DOHH2 (cell line): ENCODE measurements around the gene SCYL3.

Experiments used
- EZH2phosphoT487 ChIP-seq: fragments of 200-600 bp; sonication (generic); IDR thresholded peaks from 2 replicates; pipeline ENCODE4 v1.6.1; 2017; ENCODE audit warnings: borderline replicate concordance, mild to moderate bottlenecking, antibody characterized with exemption, low read length, moderate library complexity, mixed read lengths
- TF ChIP-seq, protein P1 (sequence below): fragments of 200-600 bp; sonication (generic); IDR thresholded peaks from one replicate; pipeline ENCODE4 v1.5.1; 2014; ENCODE audit warnings: antibody characterized with exemption, mild to moderate bottlenecking, low read depth, low read length; ENCODE audit not compliant: poor library complexity, severe bottlenecking

DNA sequence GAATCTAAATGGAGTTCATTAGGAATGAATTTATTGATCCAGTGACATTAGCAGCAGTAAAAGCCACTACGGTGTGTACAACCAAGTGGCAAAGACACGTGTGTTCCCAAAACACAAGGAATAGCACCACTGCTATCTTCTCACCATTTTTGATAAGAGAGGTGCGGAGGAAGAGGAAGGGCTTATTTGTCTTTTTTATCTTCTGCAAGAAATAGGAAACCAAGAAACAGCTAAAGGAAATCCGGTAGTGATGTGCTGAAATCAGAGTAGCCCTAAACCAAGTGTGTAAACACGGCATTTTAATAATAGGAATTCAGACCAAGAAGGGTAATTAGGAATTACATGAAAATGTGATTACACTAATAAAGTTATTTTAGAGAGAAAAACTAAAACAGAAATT lies 9.1 kb upstream of the SCYL3 start:
- TF ChIP-seq, protein P1, sequence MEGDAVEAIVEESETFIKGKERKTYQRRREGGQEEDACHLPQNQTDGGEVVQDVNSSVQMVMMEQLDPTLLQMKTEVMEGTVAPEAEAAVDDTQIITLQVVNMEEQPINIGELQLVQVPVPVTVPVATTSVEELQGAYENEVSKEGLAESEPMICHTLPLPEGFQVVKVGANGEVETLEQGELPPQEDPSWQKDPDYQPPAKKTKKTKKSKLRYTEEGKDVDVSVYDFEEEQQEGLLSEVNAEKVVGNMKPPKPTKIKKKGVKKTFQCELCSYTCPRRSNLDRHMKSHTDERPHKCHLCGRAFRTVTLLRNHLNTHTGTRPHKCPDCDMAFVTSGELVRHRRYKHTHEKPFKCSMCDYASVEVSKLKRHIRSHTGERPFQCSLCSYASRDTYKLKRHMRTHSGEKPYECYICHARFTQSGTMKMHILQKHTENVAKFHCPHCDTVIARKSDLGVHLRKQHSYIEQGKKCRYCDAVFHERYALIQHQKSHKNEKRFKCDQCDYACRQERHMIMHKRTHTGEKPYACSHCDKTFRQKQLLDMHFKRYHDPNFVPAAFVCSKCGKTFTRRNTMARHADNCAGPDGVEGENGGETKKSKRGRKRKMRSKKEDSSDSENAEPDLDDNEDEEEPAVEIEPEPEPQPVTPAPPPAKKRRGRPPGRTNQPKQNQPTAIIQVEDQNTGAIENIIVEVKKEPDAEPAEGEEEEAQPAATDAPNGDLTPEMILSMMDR, result no peak
- TF ChIP-seq EZH2phosphoT487, result no peak
